IPS DF 6.9 (cell line): ENCODE results near the gene PPP2R2B.
A peak's percentile ranks its signal among the peaks of the same experiment; 100 is the strongest.

Experiments
- DNase-seq: peaks from one replicate; pipeline ENCODE4 v3.0.0-alpha.2; 2013; ENCODE audit warnings: low read depth, low spot score
- H3K27ac ChIP-seq: one replicate; pipeline ENCODE4 v1.5.1; 2013; ENCODE audit warnings: low read length, control low read depth
- H3K27me3 ChIP-seq: 2 replicates; pipeline ENCODE4 v1.6.1; 2013; ENCODE audit warnings: mild to moderate bottlenecking, low read length; ENCODE audit not compliant: control insufficient read depth, insufficient read depth
- H3K36me3 ChIP-seq: 2 replicates; pipeline ENCODE4 v1.6.1; 2013; ENCODE audit warnings: low read length; ENCODE audit not compliant: control insufficient read depth, insufficient read depth
- H3K4me1 ChIP-seq: 2 replicates; pipeline ENCODE4 v1.6.1; 2013; ENCODE audit warnings: low read length; ENCODE audit not compliant: control insufficient read depth, insufficient read depth
- H3K4me3 ChIP-seq: 2 replicates; pipeline ENCODE4 v1.5.1; 2013; ENCODE audit warnings: mild to moderate bottlenecking, low read length
- H3K9me3 ChIP-seq: 2 replicates; pipeline ENCODE4 v1.6.1; 2013; ENCODE audit warnings: low read length, inconsistent platforms; ENCODE audit not compliant: control insufficient read depth, insufficient read depth
- WGBS: extraction: QIAGEN DNeasy Blood & Tissue Kit; methylation state at CpG from one replicate; pipeline ENCODE4 v1.1.7; 2013; ENCODE audit warnings: mixed read lengths, missing lambda C conversion rate; ENCODE audit not compliant: insufficient read length, insufficient coverage; 5-methylcytosine and 5-hydroxymethylcytosine counted together

The PPP2R2B gene

DNA sequence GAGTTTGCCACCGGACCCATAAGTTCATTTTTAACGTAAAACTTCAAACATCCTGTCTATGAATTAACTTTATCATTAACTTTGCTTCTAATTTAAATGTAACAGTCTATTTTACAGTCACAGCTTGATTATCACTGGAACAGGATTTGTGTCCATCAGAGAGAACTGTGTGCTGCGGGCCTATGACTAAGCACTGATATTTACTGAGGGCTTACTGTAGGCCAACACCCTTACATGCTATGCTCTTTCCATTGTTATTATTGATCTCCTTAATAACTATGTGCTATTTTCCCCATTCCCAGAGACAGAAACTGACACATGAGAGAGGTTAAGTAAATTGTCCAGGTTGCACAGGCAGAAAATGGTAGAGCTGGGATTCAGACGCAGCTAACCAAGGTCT is 338.6 kb downstream of the PPP2R2B start:
- Histone ChIP-seq H3K4me3 (no peak overlapping the region), H3K27ac (no peak overlapping the region), H3K4me1 (no peaks in the 10 kb centered on the region), H3K9me3 (no peaks in the 10 kb centered on the region), H3K36me3 (no peaks in the 10 kb centered on the region), H3K27me3 (no peaks in the 10 kb centered on the region)
- DNase-seq: no peak
- WGBS: no CpG with 5 or more reads among the region's 4 CpGs

DNA sequence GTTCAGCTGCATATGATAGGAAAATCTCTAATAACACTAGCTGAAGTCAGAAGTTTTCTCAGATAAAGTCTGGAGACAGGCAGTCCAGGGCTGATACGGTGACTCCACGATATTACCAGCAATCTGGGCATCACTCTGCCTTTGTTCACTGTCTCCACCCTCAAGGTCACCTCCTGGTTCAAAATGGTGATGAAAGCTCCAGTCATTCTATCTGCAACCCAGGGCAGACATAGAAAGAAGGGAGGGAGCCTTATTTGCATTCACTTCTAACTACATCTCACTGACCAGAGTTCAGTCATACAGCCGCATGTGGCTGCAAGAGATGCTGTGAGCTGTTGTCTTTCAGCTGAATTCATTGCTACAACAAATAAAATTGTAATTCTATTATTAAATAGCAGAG is 340.1 kb downstream of the PPP2R2B start:
- Histone ChIP-seq H3K27ac (no peak overlapping the region), H3K4me3 (no peak overlapping the region), H3K9me3 (no peaks in the 10 kb centered on the region), H3K4me1 (no peaks in the 10 kb centered on the region), H3K36me3 (no peaks in the 10 kb centered on the region), H3K27me3 (no peaks in the 10 kb centered on the region)
- no peak for DNase-seq
- WGBS: no CpG with 5 or more reads among the region's 3 CpGs

DNA sequence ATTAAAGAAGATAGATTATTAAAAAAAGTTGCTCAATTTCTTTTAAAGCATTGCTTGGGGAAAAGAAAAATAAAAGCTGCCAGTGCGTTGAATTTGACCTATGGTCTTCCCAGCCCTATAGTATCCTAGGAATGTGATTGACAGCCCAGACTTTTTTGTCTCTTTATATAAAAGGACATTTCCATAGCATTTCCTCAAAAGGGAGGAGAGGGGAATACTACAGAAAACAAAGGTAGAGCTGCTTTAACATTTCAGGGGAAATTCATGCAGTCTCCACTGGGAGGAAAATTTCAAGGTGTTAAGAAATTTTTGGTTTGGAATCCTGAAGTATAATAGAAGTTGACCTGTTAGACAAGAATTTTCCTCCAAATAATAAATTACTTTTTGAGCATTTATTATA is 344.7 kb downstream of the PPP2R2B start:
- no peak overlapping the region for H3K4me3 ChIP-seq
- DNase-seq: no peak
- no peaks in the 10 kb centered on the region for H3K36me3 ChIP-seq
- H3K27ac ChIP-seq: no peak overlapping the region
- H3K27me3 ChIP-seq: no peaks in the 10 kb centered on the region
- H3K4me1 ChIP-seq: no peaks in the 10 kb centered on the region
- WGBS: no CpG with 5 or more reads among the region's 1 CpG
- H3K9me3 ChIP-seq: no peaks in the 10 kb centered on the region

DNA sequence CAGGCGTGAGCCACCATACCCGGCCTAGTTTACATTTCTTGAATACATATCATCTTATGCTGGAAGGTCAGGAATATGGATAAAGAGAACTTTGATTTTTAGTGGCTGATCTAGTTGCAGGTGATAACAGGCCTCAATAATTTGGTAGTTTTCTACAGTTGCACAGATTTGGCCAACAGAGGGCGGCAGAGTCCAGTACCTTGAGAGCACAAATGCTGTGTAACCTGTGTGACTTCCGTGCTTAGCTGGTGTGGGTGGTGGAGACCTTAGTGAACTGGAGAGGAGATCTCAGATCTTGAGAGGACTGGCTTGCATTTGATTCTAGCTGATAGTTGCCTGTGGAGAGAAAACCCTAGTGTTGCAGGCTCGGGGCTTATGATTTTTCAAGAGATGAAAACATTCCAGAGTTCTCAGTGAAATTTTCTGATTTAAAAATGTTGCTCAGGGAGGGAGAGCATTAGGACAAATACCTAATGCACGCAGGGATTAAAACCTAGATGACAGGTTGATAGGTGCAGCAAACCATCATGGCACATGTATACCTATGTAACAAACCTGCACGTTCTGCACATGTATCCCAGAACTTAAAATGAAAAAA is 345.2 kb downstream of the PPP2R2B start:
- Histone ChIP-seq H3K36me3 (no peaks in the 10 kb centered on the region), H3K4me3 (no peak overlapping the region), H3K9me3 (no peaks in the 10 kb centered on the region), H3K27ac (no peak overlapping the region), H3K27me3 (no peaks in the 10 kb centered on the region), H3K4me1 (no peaks in the 10 kb centered on the region)
- peak; percentile 79 for DNase-seq
- WGBS: no CpG with 5 or more reads among the region's 7 CpGs
